HG03521 (cell line): Measurements from ENCODE around the gene NEAT1.

Experiments used
- ATAC-seq: cut with Tn5 transposase; IDR thresholded peaks from one replicate; pipeline ENCODE4 v1.9.1; 2021; ENCODE audit warnings: mild to moderate bottlenecking, moderate library complexity; ENCODE audit not compliant: unreplicated experiment

Gene NEAT1

GRCh38 chr11:65389294-65389980, 33.2 kb upstream of the NEAT1 start:
- ATAC-seq: no peak

GRCh38 chr11:65390099-65390941, 32.3 kb upstream of the NEAT1 start:
- no peak for ATAC-seq

GRCh38 chr11:65390996-65391395, 31.6 kb upstream of the NEAT1 start:
- ATAC-seq: no peak

DNA sequence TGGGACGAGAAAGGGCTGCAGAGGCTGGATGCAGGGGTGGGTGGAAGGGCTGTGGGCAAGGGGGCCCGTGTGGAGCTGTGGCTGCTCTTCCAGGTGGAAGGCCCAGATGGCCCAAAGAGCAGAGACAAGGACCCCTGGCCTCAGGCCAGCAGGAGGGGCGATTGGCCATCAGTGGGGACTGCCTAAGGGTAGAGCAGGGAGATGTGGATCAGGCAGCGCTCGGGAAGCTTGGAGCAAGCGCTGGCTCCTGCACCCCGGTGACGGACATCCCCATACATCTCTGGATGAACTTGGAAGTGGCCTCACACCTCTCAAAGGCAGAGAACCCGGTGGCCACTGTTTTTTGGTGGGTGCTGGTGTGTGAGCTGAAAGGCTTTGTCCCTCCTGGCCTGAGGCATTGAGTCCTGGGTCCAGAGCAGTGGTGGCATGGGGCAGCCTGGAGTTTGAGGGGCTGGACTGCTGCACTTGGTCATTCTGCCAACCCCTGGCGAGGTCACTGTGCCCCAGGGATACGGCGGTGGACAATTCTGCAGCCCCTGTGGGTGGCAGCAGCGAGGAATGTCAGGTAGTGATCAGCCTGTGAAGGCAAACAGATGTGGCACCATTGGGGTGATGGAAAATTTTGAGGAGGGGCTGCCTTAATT, 30.3 kb upstream of the NEAT1 start:
- ATAC-seq: no peak

DNA sequence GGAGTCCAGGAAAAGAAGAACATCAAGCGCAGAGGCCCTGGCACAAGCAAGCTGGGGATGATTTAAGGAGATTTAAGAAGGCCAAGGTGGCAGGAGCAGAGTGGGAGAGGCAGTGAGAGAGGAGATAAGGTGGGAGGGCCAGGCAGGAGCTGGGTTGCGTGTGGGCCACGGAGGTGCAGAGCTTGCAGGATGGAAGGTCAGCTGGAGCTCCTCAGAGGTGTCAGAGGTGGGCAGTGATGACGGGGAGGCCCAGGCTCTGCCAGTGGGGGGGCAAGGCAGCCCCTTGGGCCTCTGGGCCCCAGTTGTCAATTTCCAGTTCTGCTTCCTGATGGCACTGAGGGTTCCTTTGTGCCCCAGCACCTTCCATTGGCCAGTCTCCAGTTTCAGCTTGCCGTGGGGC, 29.7 kb upstream of the NEAT1 start:
- ATAC-seq: no peak

DNA sequence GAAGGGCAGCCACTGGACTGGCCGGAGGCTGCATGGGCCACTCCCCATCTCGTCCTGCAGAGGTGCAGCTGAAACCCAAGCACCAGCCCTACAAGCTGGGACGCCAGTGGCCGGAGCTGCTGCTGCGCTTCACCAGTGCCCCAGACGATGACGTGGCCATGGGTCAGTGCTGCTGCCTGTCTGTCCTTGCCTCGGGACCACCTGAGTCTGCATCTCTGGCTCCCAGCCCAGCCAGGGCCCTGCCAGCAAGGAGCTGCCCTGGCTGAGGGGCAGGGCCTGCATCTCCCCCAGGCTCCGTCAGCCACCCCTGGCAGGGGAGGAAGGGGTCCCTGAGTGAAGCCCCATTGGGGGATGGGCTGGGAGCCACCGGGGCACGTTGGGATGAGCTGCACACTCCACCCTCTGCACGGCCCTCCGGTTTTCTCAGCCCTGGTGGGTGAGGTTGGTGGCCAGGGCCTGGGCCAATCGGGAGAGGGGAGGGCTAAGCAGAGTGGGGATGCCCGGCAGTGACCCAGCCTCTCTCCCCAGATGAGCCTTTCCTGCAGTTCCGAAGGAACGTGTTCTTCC, 29.0 kb upstream of the NEAT1 start:
- no peak for ATAC-seq

DNA sequence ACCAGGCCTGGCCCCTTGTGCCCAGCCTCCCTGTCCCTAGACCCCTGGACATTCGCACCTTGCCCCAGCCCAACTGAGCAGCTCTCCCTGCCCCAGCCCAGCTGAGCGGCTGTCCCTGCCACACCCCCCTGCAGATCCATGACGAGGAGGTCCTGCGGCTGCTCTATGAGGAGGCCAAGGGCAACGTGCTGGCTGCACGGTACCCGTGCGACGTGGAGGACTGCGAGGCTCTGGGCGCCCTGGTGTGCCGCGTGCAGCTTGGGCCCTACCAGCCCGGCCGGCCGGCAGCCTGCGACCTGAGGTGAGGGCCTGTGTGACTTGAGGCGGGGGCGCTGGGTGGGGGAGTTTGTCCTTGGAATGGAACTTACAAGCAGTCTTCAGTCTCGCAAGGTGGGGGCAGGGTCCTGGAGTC, 28.5 kb upstream of the NEAT1 start:
- no peak for ATAC-seq

DNA sequence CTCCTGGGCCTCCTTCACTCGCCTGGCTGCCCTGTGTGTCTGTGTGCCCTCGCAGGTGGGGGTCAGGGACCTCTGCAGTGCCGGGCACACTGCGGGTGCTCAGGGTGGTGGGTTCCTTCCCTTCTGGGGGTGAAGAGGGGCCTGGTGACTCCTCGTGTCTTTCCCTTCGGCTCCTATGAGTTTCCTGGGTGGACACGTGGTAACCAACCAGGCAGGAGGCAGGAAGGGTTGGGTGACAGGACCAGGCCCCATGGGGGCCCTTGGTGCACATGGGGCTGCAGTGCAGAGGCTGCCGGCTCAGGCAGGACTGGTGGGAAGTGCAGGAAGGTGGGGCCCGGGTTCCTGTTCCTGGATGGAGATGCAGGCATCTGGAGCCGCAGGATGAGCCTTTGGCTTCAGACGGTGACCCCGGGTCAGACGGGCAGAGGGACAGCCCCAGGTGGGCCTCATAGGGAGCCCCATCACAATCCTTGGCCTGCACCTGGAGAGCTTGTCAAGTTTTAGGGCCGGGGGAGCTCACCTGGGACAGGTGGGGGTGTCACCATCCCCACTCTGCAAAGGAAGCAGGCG, 26.6 kb upstream of the NEAT1 start:
- ATAC-seq: no peak

GRCh38 chr11:65396769-65397745, 25.5 kb upstream of the NEAT1 start:
- no peak for ATAC-seq

GRCh38 chr11:65398362-65398910, 24.2 kb upstream of the NEAT1 start:
- no peak for ATAC-seq

DNA sequence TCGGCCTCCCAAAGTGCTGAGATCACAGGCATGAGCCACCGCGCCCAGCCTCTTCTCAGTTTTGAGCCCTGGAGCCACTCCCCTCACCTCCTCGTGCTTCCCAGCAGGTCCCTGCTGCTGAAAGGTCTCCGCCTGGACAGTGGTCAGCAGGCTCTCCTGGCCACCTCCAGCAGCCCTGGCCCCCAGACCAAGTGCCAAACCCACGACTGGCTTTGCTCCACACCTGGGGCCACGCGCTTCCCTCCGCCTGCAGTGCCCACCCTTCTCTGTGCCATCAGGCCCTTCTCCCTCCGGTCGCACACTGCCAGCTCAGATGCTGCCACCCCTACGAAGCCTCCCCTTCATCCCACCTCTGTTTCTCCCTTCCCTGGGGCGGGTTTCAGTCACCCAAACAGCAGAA, 23.3 kb upstream of the NEAT1 start:
- ATAC-seq: no peak

DNA sequence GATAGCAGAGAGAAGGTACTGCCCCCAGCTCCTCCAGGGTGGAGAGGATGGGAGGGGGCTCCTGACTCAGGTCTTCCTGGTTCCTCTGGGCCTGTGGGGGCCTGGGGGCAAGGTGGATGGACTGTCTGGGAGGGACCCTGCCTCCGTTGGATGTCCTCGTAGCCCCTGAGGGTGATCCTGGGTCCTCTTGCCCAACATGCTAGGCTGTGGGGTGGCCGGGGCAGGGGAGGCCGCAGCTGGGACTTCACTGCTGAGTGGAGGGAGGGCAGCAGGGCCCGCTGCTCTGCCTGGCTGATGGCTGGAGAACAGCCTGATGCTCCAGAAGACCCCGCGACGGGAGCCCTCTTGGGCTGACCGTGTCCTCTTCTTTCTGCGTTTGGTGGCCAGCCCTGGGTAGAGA, 22.8 kb upstream of the NEAT1 start:
- ATAC-seq: no peak

GRCh38 chr11:65400307-65401072, 22.1 kb upstream of the NEAT1 start:
- ATAC-seq: no peak

DNA sequence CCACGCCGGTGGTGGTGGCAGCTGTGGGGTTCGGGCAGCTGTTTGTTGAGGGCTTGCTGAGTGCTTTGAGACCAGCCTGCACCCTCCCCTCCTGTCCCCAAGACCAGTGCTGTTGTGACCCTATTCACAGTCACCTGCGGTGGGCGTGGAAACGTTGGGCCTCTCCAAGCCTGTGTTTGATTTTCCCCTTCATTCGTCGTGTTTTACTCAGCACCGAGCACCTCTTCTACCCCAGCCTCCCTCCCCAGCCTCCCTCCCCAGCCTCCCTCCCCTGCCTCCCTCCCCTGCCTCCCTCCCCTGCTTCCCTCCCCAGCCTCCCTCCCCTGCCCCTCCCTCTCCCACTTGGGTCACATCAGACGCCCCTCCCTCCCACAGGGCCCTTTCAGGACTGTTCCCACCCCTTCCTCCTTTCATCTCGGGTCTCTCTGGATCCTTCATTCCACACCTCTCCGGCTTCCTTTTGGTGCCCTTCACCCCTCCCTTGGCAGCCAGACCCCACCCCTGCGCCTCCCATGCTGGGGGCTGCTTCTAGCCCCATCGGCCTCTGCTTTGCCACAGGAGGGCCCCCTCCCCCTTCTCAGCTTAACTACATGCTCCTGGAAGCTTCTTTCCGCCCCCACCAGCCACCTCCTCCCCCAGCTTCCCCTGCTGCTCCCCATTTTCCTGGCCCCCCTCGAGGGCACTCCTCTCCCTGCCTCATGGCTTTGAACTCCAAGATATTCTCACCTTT, 21.4 kb upstream of the NEAT1 start:
- no peak for ATAC-seq

DNA sequence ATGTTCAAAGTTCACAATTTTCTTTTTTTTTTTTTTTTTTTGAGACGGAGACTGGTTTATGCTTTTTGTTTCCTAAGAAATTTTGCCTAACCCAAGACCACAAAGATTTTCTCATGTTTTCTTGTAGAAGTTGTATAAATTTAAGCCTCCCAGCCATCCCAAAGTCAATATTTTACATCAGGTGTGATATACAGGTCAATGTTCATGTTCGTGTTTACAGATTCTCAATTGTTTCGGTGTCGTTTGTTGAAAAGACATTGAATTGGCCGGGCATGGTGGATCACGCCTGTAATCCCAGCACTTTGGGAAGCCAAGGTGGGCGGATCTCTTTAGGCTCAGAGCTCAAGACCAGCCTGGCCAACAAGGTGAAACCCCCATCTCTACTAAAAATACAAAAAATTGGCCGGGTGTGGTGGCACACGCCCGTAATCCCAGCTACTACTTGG, 20.8 kb upstream of the NEAT1 start:
- no peak for ATAC-seq

GRCh38 chr11:65402790-65403189, 19.8 kb upstream of the NEAT1 start:
- no peak for ATAC-seq

DNA sequence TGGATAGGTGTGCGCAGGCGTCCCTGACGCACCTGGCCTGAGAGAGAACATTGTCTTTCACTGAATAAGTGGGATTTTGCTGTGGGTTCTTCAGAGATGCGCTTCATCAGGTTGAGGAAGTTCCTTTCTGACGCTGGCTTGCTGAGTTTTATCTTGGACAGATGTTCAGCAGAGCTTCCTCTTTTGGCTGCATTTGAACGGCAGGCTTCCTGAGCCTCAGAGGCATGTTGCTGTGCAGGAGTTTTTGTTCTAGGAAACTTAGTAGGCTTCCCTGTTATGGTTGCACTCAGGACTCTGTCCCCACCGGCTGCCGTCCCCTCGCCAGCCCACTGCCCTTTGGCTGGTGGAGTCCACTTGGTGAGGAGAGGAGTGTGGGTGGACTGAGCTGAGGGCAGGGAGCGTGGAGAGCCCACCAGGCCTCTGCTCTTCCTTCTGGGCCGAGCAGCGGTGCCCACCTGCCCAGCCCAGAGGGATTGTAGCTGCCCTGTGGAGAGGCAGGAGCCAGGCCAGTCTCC, 18.9 kb upstream of the NEAT1 start:
- ATAC-seq: no peak

- ATAC-seq: no peak
Observed at GRCh38 chr11:65404210-65404609, 18.4 kb upstream of the NEAT1 start.
